ENCODE results near the gene USP20. TPM values are rescaled to one million over a fixed set of nuclear protein-coding genes. Genes with fewer than 3 reads are reported as not detected.

USP20 gene
- total and polyA plus RNA-seq, 8 donors: 7.3 to 52.1 (median 17.1) TPM

- DNase-seq: peak in 1 of 2 donors; percentile 27
- 60 to 66% (median 63%) methylated on average over 4 of the region's 4 CpGs for WGBS, 5 donors
- no peak for TF ChIP-seq POLR2A (IDR thresholded peaks at IDR 0.05)
- TF ChIP-seq, protein P1, sequence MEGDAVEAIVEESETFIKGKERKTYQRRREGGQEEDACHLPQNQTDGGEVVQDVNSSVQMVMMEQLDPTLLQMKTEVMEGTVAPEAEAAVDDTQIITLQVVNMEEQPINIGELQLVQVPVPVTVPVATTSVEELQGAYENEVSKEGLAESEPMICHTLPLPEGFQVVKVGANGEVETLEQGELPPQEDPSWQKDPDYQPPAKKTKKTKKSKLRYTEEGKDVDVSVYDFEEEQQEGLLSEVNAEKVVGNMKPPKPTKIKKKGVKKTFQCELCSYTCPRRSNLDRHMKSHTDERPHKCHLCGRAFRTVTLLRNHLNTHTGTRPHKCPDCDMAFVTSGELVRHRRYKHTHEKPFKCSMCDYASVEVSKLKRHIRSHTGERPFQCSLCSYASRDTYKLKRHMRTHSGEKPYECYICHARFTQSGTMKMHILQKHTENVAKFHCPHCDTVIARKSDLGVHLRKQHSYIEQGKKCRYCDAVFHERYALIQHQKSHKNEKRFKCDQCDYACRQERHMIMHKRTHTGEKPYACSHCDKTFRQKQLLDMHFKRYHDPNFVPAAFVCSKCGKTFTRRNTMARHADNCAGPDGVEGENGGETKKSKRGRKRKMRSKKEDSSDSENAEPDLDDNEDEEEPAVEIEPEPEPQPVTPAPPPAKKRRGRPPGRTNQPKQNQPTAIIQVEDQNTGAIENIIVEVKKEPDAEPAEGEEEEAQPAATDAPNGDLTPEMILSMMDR (IDR thresholded peaks at IDR 0.05): no peak
- TF ChIP-seq EP300 (IDR thresholded peaks at IDR 0.05): no peak
- no peak for TF ChIP-seq POLR2AphosphoS5 (IDR thresholded peaks at IDR 0.05)
- peaks cover 8 to 51% (median 25%) of the 10 kb centered on the region in 4 donors for H3K4me1 ChIP-seq
- peaks cover 0 to 9% (median 7%) of the 10 kb centered on the region in 4 donors for H3K36me3 ChIP-seq
- H3K4me3 ChIP-seq: no peak overlapping the region
- intact Hi-C loops (cut with DNase I; ENCODE audit: low total_unique reads): no loop called here
- no peak overlapping the region for H3K27ac ChIP-seq
- no peaks in the 10 kb centered on the region for H3K27me3 ChIP-seq
- H3K9me3 ChIP-seq: no peaks in the 10 kb centered on the region
Measured at GRCh38 chr9:129841071-129841470, 5.8 kb downstream of the USP20 start.

GRCh38 chr9:129845373-129845772, 10.1 kb downstream of the USP20 start:
- 64 to 75% (median 70%) methylated on average over 2 of the region's 2 CpGs for WGBS, 5 donors
- Histone ChIP-seq H3K9me3 (no peaks in the 10 kb centered on the region), H3K4me1 (peaks cover 0 to 29% (median 1%) of the 10 kb centered on the region in 4 donors), H3K36me3 (peaks cover 5 to 18% (median 15%) of the 10 kb centered on the region in 4 donors), H3K27ac (no peak overlapping the region), H3K27me3 (no peaks in the 10 kb centered on the region), H3K4me3 (no peak overlapping the region)
- no peak for DNase-seq
- no peak for TF ChIP-seq POLR2AphosphoS5 (IDR thresholded peaks at IDR 0.05)
- TF ChIP-seq, protein P1 (IDR thresholded peaks at IDR 0.05): no peak
- no peak for TF ChIP-seq POLR2A (IDR thresholded peaks at IDR 0.05)
- TF ChIP-seq EP300 (IDR thresholded peaks at IDR 0.05): no peak
- intact Hi-C loops (cut with DNase I; ENCODE audit: low total_unique reads): no loop called here

DNA sequence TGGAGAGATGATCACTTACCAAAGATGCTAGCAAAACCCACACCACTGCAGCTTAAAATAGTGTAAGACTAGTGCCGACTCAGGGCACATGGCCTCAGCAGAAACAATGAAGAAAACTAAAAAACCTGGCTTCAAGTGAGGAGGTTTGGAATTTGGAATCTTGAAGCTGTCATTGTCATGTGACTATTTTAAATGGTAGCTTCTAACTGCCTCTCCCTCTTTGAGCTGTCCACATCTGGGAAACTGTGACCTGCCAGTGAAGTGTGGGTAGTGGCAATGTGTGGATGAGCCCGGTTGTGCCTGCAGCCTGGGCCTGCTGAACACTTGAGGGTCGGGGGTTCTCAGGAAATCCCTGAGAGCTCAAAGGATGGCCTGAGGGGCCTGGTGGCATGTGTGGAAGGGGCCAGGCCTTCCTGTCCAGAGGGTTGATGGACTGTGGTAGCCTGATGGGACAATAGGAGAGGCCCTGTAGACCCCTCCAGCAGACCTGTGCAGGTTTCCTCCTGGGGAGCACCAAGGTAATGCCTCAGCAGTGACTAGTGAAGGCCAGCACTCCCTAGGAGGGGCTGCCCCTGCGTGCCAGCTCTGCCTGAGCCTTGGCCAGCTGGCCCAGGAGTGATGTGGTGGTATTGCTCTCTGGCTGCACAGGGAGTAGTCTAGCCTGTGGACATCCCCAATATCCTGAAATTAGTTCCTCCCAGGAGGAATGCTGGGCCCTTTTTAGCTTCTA, 13.6 kb downstream of the USP20 start:
- 72 to 89% (median 88%) methylated on average over 3 to 4 of the region's 4 CpGs for WGBS, 5 donors
- H3K4me3 ChIP-seq: no peak overlapping the region
- peaks cover 0 to 50% (median 4%) of the 10 kb centered on the region in 4 donors for H3K4me1 ChIP-seq
- H3K9me3 ChIP-seq: no peaks in the 10 kb centered on the region
- intact Hi-C loops (cut with DNase I; ENCODE audit: low total_unique reads): no loop called here
- peaks cover 34 to 44% (median 42%) of the 10 kb centered on the region in 4 donors for H3K36me3 ChIP-seq
- H3K27me3 ChIP-seq: no peaks in the 10 kb centered on the region
- TF ChIP-seq EP300 (IDR thresholded peaks at IDR 0.05) (no peak), POLR2A (IDR thresholded peaks at IDR 0.05) (no peak), POLR2AphosphoS5 (IDR thresholded peaks at IDR 0.05) (no peak)
- TF ChIP-seq, protein P1 (IDR thresholded peaks at IDR 0.05): no peak
- no peak overlapping the region for H3K27ac ChIP-seq
- no peak for DNase-seq

- WGBS, 5 donors: 82 to 89% (median 87%) methylated on average over 6 of the region's 6 CpGs
- peak overlapping the region in 2 of 5 donors; percentile 66 to 71 for H3K27ac ChIP-seq
- no peak for TF ChIP-seq EP300 (IDR thresholded peaks at IDR 0.05)
- TF ChIP-seq, protein P1 (IDR thresholded peaks at IDR 0.05): no peak
- no peak for TF ChIP-seq POLR2A (IDR thresholded peaks at IDR 0.05)
- TF ChIP-seq POLR2AphosphoS5 (IDR thresholded peaks at IDR 0.05): no peak
- H3K9me3 ChIP-seq: no peaks in the 10 kb centered on the region
- intact Hi-C loops (cut with DNase I; ENCODE audit: low total_unique reads): no loop called here
- no peak for DNase-seq
- no peak overlapping the region for H3K4me3 ChIP-seq
- H3K4me1 ChIP-seq: peaks cover 0 to 50% (median 4%) of the 10 kb centered on the region in 4 donors
- H3K36me3 ChIP-seq: peaks cover 42 to 54% (median 52%) of the 10 kb centered on the region in 4 donors
- H3K27me3 ChIP-seq: no peaks in the 10 kb centered on the region
Measured at GRCh38 chr9:129849901-129850300, 14.6 kb downstream of the USP20 start.

Data from stomach (tissue), 9 donors.